ENCODE measurements around the gene TMEM187. TPM values are rescaled to one million over a fixed set of nuclear protein-coding genes. Genes with fewer than 3 reads are reported as not detected.

The TMEM187 gene
- total RNA-seq, 1 donor from 2014 or later: 2.9 TPM

Other genes starting within 250 kb of the TMEM187 start
- gene BCAP31, start 248.4 kb upstream of the TMEM187 start, total RNA-seq: 304 and 323 TPM in 2 replicates
- 9.5 and 9.6 TPM in 2 replicates for gene ABCD1, start 247.9 kb upstream of the TMEM187 start, total RNA-seq
- gene PLXNB3, start 208.5 kb upstream of the TMEM187 start, total RNA-seq: 3.9 and 5.5 TPM in 2 replicates
- under 0.01 and 0.07 TPM in 2 replicates for gene SRPK3, start 191.7 kb upstream of the TMEM187 start, total RNA-seq
- gene IDH3G, start 178.4 kb upstream of the TMEM187 start, total RNA-seq: 41.1 and 58.8 TPM in 2 replicates
- 86.6 and 152 TPM in 2 replicates for gene SSR4, start 178.1 kb upstream of the TMEM187 start, total RNA-seq
- 0.20 and 0.25 TPM in 2 replicates for gene PDZD4, start 142.2 kb upstream of the TMEM187 start, total RNA-seq
- gene L1CAM, start 86.6 kb upstream of the TMEM187 start, total RNA-seq: 0.11 and 0.13 TPM in 2 replicates
- gene AVPR2, start 68.1 kb upstream of the TMEM187 start, total RNA-seq: 0.07 TPM in 1 of 2 replicates, not detected in the other
- 26.5 and 37.0 TPM in 2 replicates for gene ARHGAP4, start 46.5 kb upstream of the TMEM187 start, total RNA-seq
- gene NAA10, start 37.7 kb upstream of the TMEM187 start, total RNA-seq: 97.3 and 113 TPM in 2 replicates
- 4.9 and 8.5 TPM in 2 replicates for gene RENBP, start 28.1 kb upstream of the TMEM187 start, total RNA-seq
- 14.8 and 22.9 TPM in 2 replicates for gene HCFC1, start 936 bp upstream of the TMEM187 start, total RNA-seq
- 93.2 and 98.0 TPM in 2 replicates for gene IRAK1, start 47.1 kb downstream of the TMEM187 start, total RNA-seq
- gene MECP2, start 125.0 kb downstream of the TMEM187 start, total RNA-seq: 20.4 and 21.6 TPM in 2 replicates
- gene OPN1LW, start 171.5 kb downstream of the TMEM187 start, total RNA-seq: not detected in 2 replicates
- gene OPN1MW, start 209.8 kb downstream of the TMEM187 start, total RNA-seq: not detected in 2 replicates
- not detected in 2 replicates for gene OPN1MW2, start 247.0 kb downstream of the TMEM187 start, total RNA-seq